AG10803 (cell line): ENCODE data around the gene CASZ1.
A peak's percentile ranks its signal among the peaks of the same experiment; 100 is the strongest.

ENCODE experiments used
- DNase-seq: peaks from one replicate; pipeline ENCODE4 v3.0.0; 2010; ENCODE audit warnings: low read depth
- H3K4me3 ChIP-seq: 2 replicates; pipeline ENCODE4 v1.5.1; 2011; ENCODE audit warnings: mild to moderate bottlenecking, low read length, control low read depth
- CTCF ChIP-seq: conservative IDR thresholded peaks from 2 replicates; pipeline ENCODE4 v1.5.1; 2011; ENCODE audit warnings: mild to moderate bottlenecking, low read length, control low read depth, inconsistent platforms

Gene CASZ1

GRCh38 chr1:10598389-10598702 lies 198.1 kb downstream of the CASZ1 start:
- DNase-seq: no peak
- no peak overlapping the region for H3K4me3 ChIP-seq
- TF ChIP-seq CTCF: no peak

- no peak overlapping the region for H3K4me3 ChIP-seq
- TF ChIP-seq CTCF: no peak
- no peak for DNase-seq
Observed at GRCh38 chr1:10597492-10598388, 198.7 kb downstream of the CASZ1 start.

GRCh38 chr1:10596780-10597179 lies 199.7 kb downstream of the CASZ1 start:
- H3K4me3 ChIP-seq: no peak overlapping the region
- TF ChIP-seq CTCF: no peak
- no peak for DNase-seq

- no peak for TF ChIP-seq CTCF
- DNase-seq: no peak
- no peak overlapping the region for H3K4me3 ChIP-seq
Observed at GRCh38 chr1:10594595-10595223, 201.7 kb downstream of the CASZ1 start.

- no peak overlapping the region for H3K4me3 ChIP-seq
- TF ChIP-seq CTCF: no peak
- no peak for DNase-seq
Observed at GRCh38 chr1:10593750-10594149, 202.7 kb downstream of the CASZ1 start.

- no peak for DNase-seq
- no peak for TF ChIP-seq CTCF
- no peak overlapping the region for H3K4me3 ChIP-seq
Observed at GRCh38 chr1:10592373-10592772, 204.1 kb downstream of the CASZ1 start.

GRCh38 chr1:10591010-10591409 lies 205.4 kb downstream of the CASZ1 start:
- peak; percentile 19 for DNase-seq
- no peak for TF ChIP-seq CTCF

More at GRCh38 chr1:10591010-10591409, 205.4 kb downstream of the CASZ1 start:
- H3K4me3 ChIP-seq: no peak overlapping the region
